ENCODE results near the gene PGAM1.
"Not testable (repeated sequence)": the region's sequence is repeated elsewhere in the genome, so short reads cannot be mapped to it uniquely, and the experiment has no call there.

Gene PGAM1

GRCh38 chr10:97474918-97475317 lies 48.9 kb downstream of the PGAM1 start:
- no peaks in the 10 kb centered on the region for H3K9me3 ChIP-seq (ENCODE audit: control insufficient read depth, insufficient read depth, low read length)
- peaks cover 23% of the 10 kb centered on the region; the same call in 1 of the 2 replicates for H3K36me3 ChIP-seq (ENCODE audit: control insufficient read depth, insufficient read depth, low read length)
- H3K27me3 ChIP-seq (ENCODE audit: control insufficient read depth, insufficient read depth, low read length): no peaks in the 10 kb centered on the region
- no peak overlapping the region for H3K27ac ChIP-seq (ENCODE audit: low read length)
- no peak overlapping the region for H3K4me3 ChIP-seq (ENCODE audit: low read length)
- WGBS (ENCODE audit: insufficient coverage, insufficient read length): no CpG with 5 or more reads among the region's 4 CpGs
- DNase-seq (ENCODE audit: low read depth, low spot score): no peak
- peaks cover 1% of the 10 kb centered on the region; the same call in 1 of the 2 replicates for H3K4me1 ChIP-seq (ENCODE audit: control insufficient read depth, insufficient read depth, low read length)

- H3K4me3 ChIP-seq (ENCODE audit: low read length): no peak overlapping the region
- H3K9me3 ChIP-seq (ENCODE audit: control insufficient read depth, insufficient read depth, low read length): no peaks in the 10 kb centered on the region
- H3K27me3 ChIP-seq (ENCODE audit: control insufficient read depth, insufficient read depth, low read length): no peaks in the 10 kb centered on the region
- DNase-seq (ENCODE audit: low read depth, low spot score): no peak
- no peak overlapping the region for H3K27ac ChIP-seq (ENCODE audit: low read length)
- peaks cover 1% of the 10 kb centered on the region; the same call in 1 of the 2 replicates for H3K4me1 ChIP-seq (ENCODE audit: control insufficient read depth, insufficient read depth, low read length)
- no CpG with 5 or more reads among the region's 2 CpGs for WGBS (ENCODE audit: insufficient coverage, insufficient read length)
- H3K36me3 ChIP-seq (ENCODE audit: control insufficient read depth, insufficient read depth, low read length): peaks cover 15% of the 10 kb centered on the region; the same call in 1 of the 2 replicates
Measured at GRCh38 chr10:97475936-97476594, 50.1 kb downstream of the PGAM1 start.

GRCh38 chr10:97479410-97479809 lies 53.4 kb downstream of the PGAM1 start:
- H3K9me3 ChIP-seq (ENCODE audit: control insufficient read depth, insufficient read depth, low read length); H3K27ac ChIP-seq (ENCODE audit: low read length); H3K4me3 ChIP-seq (ENCODE audit: low read length); H3K27me3 ChIP-seq (ENCODE audit: control insufficient read depth, insufficient read depth, low read length); H3K4me1 ChIP-seq (ENCODE audit: control insufficient read depth, insufficient read depth, low read length); DNase-seq (ENCODE audit: low read depth, low spot score): not testable (repeated sequence)
- WGBS (ENCODE audit: insufficient coverage, insufficient read length): no CpG with 5 or more reads among the region's 4 CpGs
- H3K36me3 ChIP-seq (ENCODE audit: control insufficient read depth, insufficient read depth, low read length): peaks cover 11% of the 10 kb centered on the region; the same call in 1 of the 2 replicates

GRCh38 chr10:97479939-97480338 lies 53.9 kb downstream of the PGAM1 start:
- Histone ChIP-seq H3K4me3 (ENCODE audit: low read length) (no peak overlapping the region), H3K27ac (ENCODE audit: low read length) (no peak overlapping the region), H3K9me3 (ENCODE audit: control insufficient read depth, insufficient read depth, low read length) (no peaks in the 10 kb centered on the region), H3K27me3 (ENCODE audit: control insufficient read depth, insufficient read depth, low read length) (no peaks in the 10 kb centered on the region), H3K4me1 (ENCODE audit: control insufficient read depth, insufficient read depth, low read length) (peaks cover 1% of the 10 kb centered on the region; the same call in 1 of the 2 replicates), H3K36me3 (ENCODE audit: control insufficient read depth, insufficient read depth, low read length) (peaks cover 11% of the 10 kb centered on the region; the same call in 1 of the 2 replicates)
- no CpG with 5 or more reads among the region's 9 CpGs for WGBS (ENCODE audit: insufficient coverage, insufficient read length)
- DNase-seq (ENCODE audit: low read depth, low spot score): peak; percentile 90

GRCh38 chr10:97481071-97481470 lies 55.1 kb downstream of the PGAM1 start:
- Histone ChIP-seq H3K36me3 (ENCODE audit: control insufficient read depth, insufficient read depth, low read length) (peaks cover 11% of the 10 kb centered on the region; the same call in 1 of the 2 replicates), H3K27ac (ENCODE audit: low read length) (no peak overlapping the region), H3K4me1 (ENCODE audit: control insufficient read depth, insufficient read depth, low read length) (peaks cover 1% of the 10 kb centered on the region; the same call in 1 of the 2 replicates), H3K4me3 (ENCODE audit: low read length) (no peak overlapping the region), H3K27me3 (ENCODE audit: control insufficient read depth, insufficient read depth, low read length) (no peaks in the 10 kb centered on the region), H3K9me3 (ENCODE audit: control insufficient read depth, insufficient read depth, low read length) (no peaks in the 10 kb centered on the region)
- no peak for DNase-seq (ENCODE audit: low read depth, low spot score)
- WGBS (ENCODE audit: insufficient coverage, insufficient read length): no CpG with 5 or more reads among the region's 4 CpGs

- Histone ChIP-seq H3K27me3 (ENCODE audit: control insufficient read depth, insufficient read depth, low read length) (no peaks in the 10 kb centered on the region), H3K4me3 (ENCODE audit: low read length) (no peak overlapping the region), H3K4me1 (ENCODE audit: control insufficient read depth, insufficient read depth, low read length) (peaks cover 1% of the 10 kb centered on the region; the same call in 1 of the 2 replicates), H3K27ac (ENCODE audit: low read length) (no peak overlapping the region), H3K9me3 (ENCODE audit: control insufficient read depth, insufficient read depth, low read length) (no peaks in the 10 kb centered on the region), H3K36me3 (ENCODE audit: control insufficient read depth, insufficient read depth, low read length) (peaks cover 8% of the 10 kb centered on the region; the same call in 1 of the 2 replicates)
- DNase-seq (ENCODE audit: low read depth, low spot score): no peak
- no CpG with 5 or more reads among the region's 1 CpG for WGBS (ENCODE audit: insufficient coverage, insufficient read length)
Measured at GRCh38 chr10:97482381-97482780, 56.4 kb downstream of the PGAM1 start.

Data from iPS DF 6.9 (cell line).